HG02870 (cell line): Measurements from ENCODE around the gene FABP6.
"Not testable (repeated sequence)": the region's sequence is repeated elsewhere in the genome, so short reads cannot be mapped to it uniquely, and the experiment has no call there.

Experiments used
- ATAC-seq: cut with Tn5 transposase; IDR thresholded peaks from one replicate; pipeline ENCODE4 v1.9.1; 2021; ENCODE audit warnings: mild to moderate bottlenecking, moderate library complexity; ENCODE audit not compliant: unreplicated experiment

Gene FABP6

DNA sequence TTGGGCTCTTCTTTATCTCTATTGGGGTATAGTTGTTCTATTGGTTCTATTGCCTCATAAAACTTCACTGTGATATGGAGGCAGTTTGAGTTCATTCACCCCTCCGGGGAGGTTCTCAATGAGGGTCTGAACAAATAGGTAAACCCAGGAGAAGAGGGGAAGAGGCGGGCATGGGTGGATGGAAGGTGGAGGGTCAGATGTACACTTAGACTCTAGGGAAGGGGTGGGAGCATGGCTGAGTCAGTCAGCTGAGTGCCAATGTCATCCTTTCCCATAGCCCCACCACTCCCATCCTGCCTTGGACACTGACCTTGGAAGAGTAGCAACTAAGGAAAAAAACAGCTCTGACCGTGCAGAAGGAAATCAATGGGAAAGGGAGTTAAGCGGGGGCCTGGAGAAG lies 9.9 kb upstream of the FABP6 start:
- no peak for ATAC-seq

- peak; percentile 77 for ATAC-seq
Measured at GRCh38 chr5:160221082-160221481, 8.2 kb upstream of the FABP6 start.

- no peak for ATAC-seq
Measured at GRCh38 chr5:160227012-160227411, 2.3 kb upstream of the FABP6 start.

- peak; percentile 52 for ATAC-seq
Measured at GRCh38 chr5:160230686-160231527, 1.6 kb downstream of the FABP6 start.

DNA sequence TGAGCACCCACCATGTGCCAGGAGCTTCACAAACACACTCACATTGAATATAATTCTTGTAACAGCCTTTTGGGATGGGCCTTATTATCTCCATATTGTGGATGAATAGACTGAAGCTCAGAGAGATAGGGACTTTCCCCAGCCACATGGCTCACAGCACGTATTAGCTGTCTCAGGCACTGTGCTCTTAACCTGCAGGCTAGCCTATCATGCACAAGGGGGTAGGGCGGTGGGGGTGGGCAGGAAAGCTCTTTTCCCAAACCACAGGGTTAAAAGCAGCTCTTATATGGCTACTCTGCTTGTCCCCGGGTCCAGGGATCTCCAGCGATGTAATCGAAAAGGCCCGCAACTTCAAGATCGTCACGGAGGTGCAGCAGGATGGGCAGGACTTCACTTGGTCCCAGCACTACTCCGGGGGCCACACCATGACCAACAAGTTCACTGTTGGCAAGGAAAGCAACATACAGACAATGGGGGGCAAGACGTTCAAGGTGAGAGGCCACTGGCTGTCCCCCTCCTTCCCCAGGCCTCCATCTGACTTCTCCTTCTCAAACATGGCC lies 2.6 kb downstream of the FABP6 start:
- peak; percentile 56 for ATAC-seq

- peak; percentile 48 for ATAC-seq
Measured at GRCh38 chr5:160233215-160233614, 3.9 kb downstream of the FABP6 start.

- ATAC-seq = no peak
Measured at GRCh38 chr5:160235731-160236130, 6.4 kb downstream of the FABP6 start.

GRCh38 chr5:160237571-160238093 lies 8.3 kb downstream of the FABP6 start:
- no peak for ATAC-seq

- no peak for ATAC-seq
Measured at GRCh38 chr5:160240350-160240749, 11.0 kb downstream of the FABP6 start.

GRCh38 chr5:160242145-160242544 lies 12.8 kb downstream of the FABP6 start:
- no peak for ATAC-seq

GRCh38 chr5:160245506-160246086 lies 16.3 kb downstream of the FABP6 start:
- no peak for ATAC-seq

GRCh38 chr5:160249570-160249969 lies 20.3 kb downstream of the FABP6 start:
- not testable (repeated sequence) for ATAC-seq

- ATAC-seq = no peak
Measured at GRCh38 chr5:160250226-160250625, 20.9 kb downstream of the FABP6 start.

GRCh38 chr5:160250826-160251225 lies 21.5 kb downstream of the FABP6 start:
- no peak for ATAC-seq

DNA sequence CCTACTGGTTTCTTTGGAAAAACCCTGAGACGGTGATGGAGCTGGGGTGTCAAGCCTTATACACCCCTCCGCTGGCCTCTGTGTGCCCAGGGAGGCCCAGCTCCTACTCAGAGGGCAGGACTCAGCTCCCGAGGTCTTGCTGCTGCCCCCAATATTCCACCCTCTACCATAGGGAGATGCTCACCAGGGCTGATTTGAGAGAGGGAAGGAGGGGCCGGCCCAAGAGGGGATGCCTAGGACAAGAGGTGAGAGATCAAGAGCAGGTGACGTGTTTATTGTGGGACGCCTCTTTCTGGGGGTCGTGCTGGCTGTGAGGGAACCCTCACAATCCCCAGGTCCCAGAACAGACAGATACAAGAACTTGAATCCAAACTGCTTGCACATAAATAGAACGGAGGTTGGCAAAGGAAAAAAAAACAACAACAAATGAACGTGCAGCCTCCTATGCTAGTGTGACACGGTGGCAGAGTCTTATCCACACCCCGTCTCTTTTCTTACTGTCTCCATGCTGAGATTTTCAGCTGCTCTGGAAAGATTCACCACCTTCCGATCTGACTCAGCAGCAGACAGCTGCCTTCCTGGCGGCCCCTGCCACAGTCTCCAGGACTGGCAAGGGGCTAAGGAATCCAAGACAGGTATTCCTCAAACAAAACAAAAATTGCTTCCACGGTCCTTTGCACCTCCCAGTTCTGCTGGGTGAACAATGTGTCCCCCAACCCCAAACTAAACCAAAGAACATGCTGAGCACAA lies 22.3 kb downstream of the FABP6 start:
- no peak for ATAC-seq

GRCh38 chr5:160252916-160253315 lies 23.6 kb downstream of the FABP6 start:
- ATAC-seq = no peak

DNA sequence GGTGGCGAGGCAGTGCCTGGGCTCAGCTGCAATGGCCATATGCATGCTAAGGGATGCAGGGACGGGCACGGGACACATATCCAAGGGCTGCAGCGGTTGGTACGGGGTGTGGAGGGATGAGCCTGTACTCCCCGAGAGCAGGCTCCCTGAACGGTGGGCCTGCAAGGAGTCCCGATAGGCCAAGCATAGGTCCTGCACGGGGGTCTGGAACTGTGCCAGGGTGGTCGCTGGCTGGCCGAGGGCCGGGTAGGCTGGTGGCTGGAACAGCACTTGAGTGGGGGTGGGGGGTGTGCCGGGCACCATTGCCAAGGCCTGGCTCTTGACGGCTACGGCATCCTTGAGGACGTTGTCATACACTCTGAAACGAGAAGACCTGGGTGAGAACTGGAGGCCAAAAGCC lies 24.1 kb downstream of the FABP6 start:
- ATAC-seq = no peak

GRCh38 chr5:160254706-160255105 lies 25.4 kb downstream of the FABP6 start:
- no peak for ATAC-seq

GRCh38 chr5:160259341-160259740 lies 30.0 kb downstream of the FABP6 start:
- ATAC-seq = no peak

DNA sequence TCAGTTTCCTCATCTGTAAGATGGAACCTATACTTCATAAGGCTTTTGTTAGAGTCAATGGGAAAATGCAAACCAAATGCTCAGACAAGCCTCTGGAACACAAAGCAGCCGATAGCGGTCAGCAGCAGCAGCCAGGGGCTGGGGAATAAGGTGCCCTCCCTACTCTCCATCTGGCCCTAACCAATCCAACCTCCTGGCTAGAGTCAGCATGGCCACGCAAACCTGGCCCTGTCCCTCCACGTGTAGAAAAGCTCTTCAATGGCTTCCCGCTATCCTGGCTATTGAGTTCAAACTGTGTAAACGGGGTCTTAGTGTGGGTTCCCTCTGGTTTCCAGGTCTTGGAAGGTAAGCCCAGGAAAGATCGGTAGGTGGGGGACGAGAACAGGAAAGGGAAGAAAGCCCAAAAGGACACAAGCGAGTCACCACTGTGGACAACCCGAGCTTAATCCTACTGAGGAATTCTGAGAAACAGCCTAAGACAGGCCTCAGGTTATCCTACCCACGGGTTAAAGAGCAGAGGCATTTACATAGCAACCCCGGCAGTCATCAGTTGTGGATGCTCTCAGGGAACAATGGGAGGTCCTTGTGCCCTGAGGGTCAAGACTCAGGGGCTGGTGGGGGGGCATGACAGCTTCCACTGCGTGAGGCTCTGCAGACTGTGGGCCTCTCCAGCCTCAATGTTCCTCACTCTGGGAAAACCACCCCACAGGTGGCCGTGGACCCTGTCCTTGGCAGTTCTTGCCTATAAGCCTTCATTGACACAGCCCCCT lies 30.9 kb downstream of the FABP6 start:
- ATAC-seq = no peak
